Sigmoid colon (tissue), 4 donors: ENCODE data around the gene BTBD6.

ENCODE experiments used
- POLR2AphosphoS5 ChIP-seq, 4 donors: sonication (generic); formaldehyde crosslinking; IDR thresholded peaks; one replicate each; pipeline ENCODE4 v1.6.1; 2017; ENCODE audit warnings: antibody characterized with exemption in 4 of 4
- TF ChIP-seq, protein P1 (sequence below), 4 experiments: fragments of 450-650 bp in 3 of 4; fragments of 200-600 bp in 1 of 4; IDR thresholded peaks; one replicate each; pipeline ENCODE4 v1.5.1; 2016 to 2019; ENCODE audit warnings: antibody characterized with exemption in 4 of 4, mild to moderate bottlenecking in 3 of 4, moderate library complexity in 2 of 4

DNA sequence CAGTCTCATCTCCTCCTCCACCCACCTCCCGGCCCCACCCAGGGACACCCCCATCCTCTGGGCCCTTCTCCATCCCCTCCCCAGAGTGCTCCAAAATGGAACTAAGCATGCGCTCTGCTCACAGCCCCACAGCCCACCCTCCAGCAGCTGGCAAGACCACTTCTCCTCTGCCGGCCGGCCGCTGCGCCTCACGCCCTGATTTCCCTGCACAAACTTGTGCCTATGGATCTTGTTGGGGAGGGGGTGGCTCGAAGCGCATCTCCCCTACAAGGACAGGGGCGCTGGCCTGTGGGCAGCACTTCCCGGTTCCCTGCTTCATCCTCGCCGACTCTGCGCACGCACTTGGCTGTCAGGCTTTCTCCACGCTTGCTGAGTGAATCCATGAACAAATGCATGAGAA, 47.7 kb upstream of the BTBD6 start:
- TF ChIP-seq, protein P1, sequence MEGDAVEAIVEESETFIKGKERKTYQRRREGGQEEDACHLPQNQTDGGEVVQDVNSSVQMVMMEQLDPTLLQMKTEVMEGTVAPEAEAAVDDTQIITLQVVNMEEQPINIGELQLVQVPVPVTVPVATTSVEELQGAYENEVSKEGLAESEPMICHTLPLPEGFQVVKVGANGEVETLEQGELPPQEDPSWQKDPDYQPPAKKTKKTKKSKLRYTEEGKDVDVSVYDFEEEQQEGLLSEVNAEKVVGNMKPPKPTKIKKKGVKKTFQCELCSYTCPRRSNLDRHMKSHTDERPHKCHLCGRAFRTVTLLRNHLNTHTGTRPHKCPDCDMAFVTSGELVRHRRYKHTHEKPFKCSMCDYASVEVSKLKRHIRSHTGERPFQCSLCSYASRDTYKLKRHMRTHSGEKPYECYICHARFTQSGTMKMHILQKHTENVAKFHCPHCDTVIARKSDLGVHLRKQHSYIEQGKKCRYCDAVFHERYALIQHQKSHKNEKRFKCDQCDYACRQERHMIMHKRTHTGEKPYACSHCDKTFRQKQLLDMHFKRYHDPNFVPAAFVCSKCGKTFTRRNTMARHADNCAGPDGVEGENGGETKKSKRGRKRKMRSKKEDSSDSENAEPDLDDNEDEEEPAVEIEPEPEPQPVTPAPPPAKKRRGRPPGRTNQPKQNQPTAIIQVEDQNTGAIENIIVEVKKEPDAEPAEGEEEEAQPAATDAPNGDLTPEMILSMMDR (IDR thresholded peaks at IDR 0.05): no peak
- no peak for TF ChIP-seq POLR2AphosphoS5 (IDR thresholded peaks at IDR 0.05)
